AG10803 (cell line): ENCODE measurements around the gene DUSP28.

Source experiments
- DNase-seq: peaks from one replicate; pipeline ENCODE4 v3.0.0; 2010; ENCODE audit warnings: low read depth
- H3K4me3 ChIP-seq: 2 replicates; pipeline ENCODE4 v1.5.1; 2011; ENCODE audit warnings: mild to moderate bottlenecking, low read length, control low read depth
- CTCF ChIP-seq: conservative IDR thresholded peaks from 2 replicates; pipeline ENCODE4 v1.5.1; 2011; ENCODE audit warnings: mild to moderate bottlenecking, low read length, control low read depth, inconsistent platforms

The DUSP28 gene

DNA sequence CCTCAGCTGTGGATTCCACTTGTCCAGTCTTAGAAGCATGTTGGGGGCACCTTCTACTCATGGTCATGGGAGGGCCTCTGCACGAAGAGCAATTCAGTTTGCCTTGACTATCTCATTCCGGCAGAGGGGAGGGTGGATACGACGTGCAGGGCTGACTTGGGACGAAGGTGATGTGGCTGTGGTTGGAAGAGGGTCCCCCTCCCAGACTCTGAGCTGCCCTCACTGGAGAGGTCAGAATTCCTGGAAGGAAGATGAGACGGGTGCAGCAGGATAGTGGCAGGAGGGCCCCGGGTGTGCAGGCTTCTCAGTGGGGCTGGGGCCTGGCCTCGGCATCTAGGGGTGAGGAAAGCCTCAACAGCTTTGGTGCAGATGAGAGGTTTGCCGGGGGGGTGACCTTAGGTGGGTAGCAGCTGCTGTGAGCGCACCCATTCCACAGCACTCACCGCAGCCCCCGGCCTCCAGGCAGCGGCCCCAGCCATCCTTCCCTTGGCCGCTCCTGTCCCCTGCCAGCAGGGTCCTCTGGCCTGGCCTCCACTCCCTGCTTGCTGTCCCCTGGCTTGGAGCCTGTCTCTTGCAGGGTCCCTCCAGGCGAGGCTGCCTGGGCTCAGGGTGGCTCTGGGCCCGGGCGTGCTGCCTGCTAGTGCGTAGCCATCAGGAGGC is 11.3 kb downstream of the DUSP28 start:
- no peak for DNase-seq
- TF ChIP-seq CTCF = no peak
- H3K4me3 ChIP-seq = no peak overlapping the region

GRCh38 chr2:240572141-240573031 is 12.2 kb downstream of the DUSP28 start:
- no peak for DNase-seq
- H3K4me3 ChIP-seq = no peak overlapping the region
- TF ChIP-seq CTCF = no peak

DNA sequence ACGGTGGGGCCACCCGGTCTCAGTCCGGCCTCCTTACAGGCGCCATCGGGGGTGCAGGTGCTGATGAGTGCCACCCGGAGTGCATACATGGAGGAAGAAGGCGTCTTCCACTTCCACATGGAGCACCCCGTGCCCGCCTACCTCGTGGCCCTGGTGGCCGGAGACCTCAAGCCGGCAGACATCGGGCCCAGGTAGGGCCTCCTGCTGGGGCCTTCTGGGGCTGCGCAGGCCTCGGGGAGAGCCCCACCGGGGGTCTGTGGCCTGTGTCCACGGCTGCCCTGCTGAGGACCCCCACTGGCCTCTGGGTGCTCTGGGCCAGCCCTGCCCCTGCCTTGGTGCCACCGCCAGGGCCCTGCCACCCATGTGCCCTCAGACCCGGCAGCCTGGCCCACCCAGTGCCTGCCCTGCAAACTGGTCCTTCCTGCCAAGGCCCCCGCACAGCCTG is 12.9 kb downstream of the DUSP28 start:
- DNase-seq = no peak
- H3K4me3 ChIP-seq = no peak overlapping the region
- no peak for TF ChIP-seq CTCF

DNA sequence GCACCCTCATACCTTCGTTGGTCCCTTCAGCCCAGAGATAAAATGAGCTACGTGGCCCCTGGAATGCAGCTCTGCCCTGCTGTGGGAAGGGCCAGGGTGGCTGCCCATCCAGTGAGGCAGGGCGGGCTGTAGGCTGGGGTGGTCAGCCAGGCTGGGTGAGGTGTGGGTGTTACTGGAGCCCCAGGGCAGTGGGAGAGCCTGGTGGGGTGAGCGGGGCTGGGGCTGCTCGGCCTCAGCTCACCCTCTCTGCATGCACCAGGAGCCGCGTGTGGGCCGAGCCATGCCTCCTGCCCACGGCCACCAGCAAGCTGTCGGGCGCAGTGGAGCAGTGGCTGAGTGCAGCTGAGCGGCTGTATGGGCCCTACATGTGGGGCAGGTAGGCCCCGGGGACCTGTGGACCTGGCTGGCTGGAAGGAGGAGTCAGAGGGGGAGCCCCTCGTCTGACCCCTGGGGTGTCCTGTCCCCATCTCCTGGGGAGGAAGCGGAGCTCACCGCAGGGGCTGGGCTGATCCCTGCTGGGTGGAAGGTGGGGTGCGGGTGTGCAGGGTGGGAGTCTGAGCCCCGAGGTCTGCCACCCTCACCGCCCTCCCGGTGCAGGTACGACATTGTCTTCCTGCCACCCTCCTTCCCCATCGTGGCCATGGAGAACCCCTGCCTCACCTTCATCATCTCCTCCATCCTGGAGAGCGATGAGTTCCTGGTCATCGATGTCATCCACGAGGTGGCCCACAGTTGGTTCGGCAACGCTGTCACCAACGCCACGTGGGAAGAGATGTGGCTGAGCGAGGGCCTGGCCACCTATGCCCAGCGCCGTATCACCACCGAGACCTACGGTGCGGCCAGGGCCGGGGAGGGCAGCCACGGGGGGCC is 13.6 kb downstream of the DUSP28 start:
- H3K4me3 ChIP-seq = no peak overlapping the region
- no peak for TF ChIP-seq CTCF
- no peak for DNase-seq

GRCh38 chr2:240574386-240575100 is 14.4 kb downstream of the DUSP28 start:
- no peak for TF ChIP-seq CTCF
- H3K4me3 ChIP-seq = no peak overlapping the region
- no peak for DNase-seq

DNA sequence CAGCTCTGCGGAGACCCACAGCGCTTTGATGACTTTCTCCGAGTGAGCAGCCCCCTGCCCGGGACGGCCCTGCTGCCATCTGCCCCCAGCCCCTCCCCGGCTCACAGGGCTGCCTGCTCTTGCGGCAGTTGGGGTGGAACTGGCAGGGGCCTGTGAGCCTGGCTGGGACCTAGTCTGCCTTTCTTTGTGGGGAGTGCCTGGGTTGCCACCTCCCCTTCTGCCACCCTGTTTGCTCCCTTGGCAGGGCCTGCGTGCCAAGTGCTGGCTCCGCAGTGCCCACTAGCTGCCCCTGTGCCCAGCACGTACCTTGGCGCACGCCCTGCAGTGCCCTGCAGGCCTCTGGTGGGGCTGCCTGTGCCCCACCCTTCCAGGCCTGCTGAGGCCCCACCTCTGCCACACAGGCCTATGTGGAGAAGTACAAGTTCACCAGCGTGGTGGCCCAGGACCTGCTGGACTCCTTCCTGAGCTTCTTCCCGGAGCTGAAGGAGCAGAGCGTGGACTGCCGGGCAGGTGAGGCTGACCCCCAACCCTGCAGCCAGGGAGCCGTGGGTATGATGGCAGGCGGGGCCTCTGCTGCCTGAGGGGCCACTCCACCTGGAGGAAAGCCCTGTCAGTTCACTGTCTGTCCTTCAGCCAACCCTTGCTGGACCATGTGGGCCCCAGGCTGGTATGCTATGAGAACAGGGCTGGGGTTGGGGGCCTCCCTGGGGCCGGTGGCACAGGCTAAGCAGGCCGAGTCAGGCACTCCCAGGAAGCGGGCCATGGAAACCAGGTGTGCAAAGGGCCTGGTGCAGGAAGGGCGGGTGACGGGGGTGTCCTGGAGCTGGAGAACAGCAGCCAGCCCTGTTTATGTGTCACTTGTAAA is 15.2 kb downstream of the DUSP28 start:
- H3K4me3 ChIP-seq = no peak overlapping the region
- TF ChIP-seq CTCF = no peak
- no peak for DNase-seq
